Endothelial cell of umbilical vein (primary cell): ENCODE measurements around the gene ZNF511. TPM values are rescaled to one million over a fixed set of nuclear protein-coding genes. Genes with fewer than 3 reads are reported as not detected.

ENCODE experiments used
- BruUV-seq: library from RNA; stranded (reverse); fragments of 400-500 nt; replicated peaks from 2 replicates; lab custom pipeline; 2021; lab: Mats Ljungman, UMichigan
- CTCF ChIA-PET: fragments of 300-600, 350-600 bp; sonication (Branson Sonifier 250); formaldehyde crosslinking; loops from one replicate; lab custom pipeline; 2021; ENCODE audit warnings: antibody characterized with exemption, inconsistent platforms; lab: Charles Lee
- POLR2A ChIA-PET: fragments of 300-600, 350-600 bp; sonication (Branson Sonifier 250); formaldehyde crosslinking; loops from one replicate; lab custom pipeline; 2021; ENCODE audit warnings: antibody characterized with exemption, inconsistent platforms; lab: Charles Lee
- DNase-seq: peaks from one replicate; pipeline ENCODE4 v3.0.0-alpha.2; 2011; ENCODE audit warnings: low read depth, low spot score
- FAIRE-seq: peaks from 2 replicates; lab custom pipeline; 2011; peaks lifted over from hg19 to GRCh38; lab: Jason Lieb, UNC
- H2AFZ ChIP-seq: 2 replicates; pipeline ENCODE4 v1.6.0; 2012; ENCODE audit warnings: low read depth, low read length, control low read depth, inconsistent platforms
- H3K27ac ChIP-seq: 2 replicates; pipeline ENCODE4 v1.5.1; 2011; ENCODE audit warnings: low read depth, mild to moderate bottlenecking, control low read depth, low read length, moderate library complexity; ENCODE audit not compliant: insufficient read depth
- H3K27me3 ChIP-seq, 2 experiments: 2 replicates each; pipeline versions ENCODE4 v1.6.0 to v1.6.1; 2011; ENCODE audit warnings: low read length in 2 of 2, mixed read lengths in 1 of 2; ENCODE audit not compliant: control insufficient read depth in 2 of 2, insufficient read depth in 2 of 2
- H3K36me3 ChIP-seq, 2 experiments: 2 replicates in 1 of 2; 3 replicates in 1 of 2; pipeline ENCODE4 v1.5.1; 2011; ENCODE audit warnings: low read length in 2 of 2, mild to moderate bottlenecking in 1 of 2, moderate library complexity in 1 of 2; ENCODE audit not compliant: control insufficient read depth in 2 of 2, insufficient read depth in 2 of 2; ENCODE audit errors: extremely low read depth in 1 of 2
- H3K4me1 ChIP-seq: 3 replicates; pipeline ENCODE4 v1.5.1; 2011; ENCODE audit warnings: mild to moderate bottlenecking, low read length; ENCODE audit not compliant: control insufficient read depth, insufficient read depth; ENCODE audit errors: extremely low read depth
- H3K4me2 ChIP-seq: 2 replicates; pipeline ENCODE4 v1.6.1; 2011; ENCODE audit warnings: low read length, control low read depth, mixed read lengths; ENCODE audit not compliant: insufficient read depth
- H3K4me3 ChIP-seq, 3 experiments: fragments of 200-600 bp in 1 of 3; sonication (generic), shearing (Covaris generic) in 1 of 3; replicated peaks in 1 of 3; 2 replicates each; pipeline ENCODE4 v1.5.1; 2011 to 2016; ENCODE audit warnings: control low read depth in 3 of 3, low read length in 3 of 3, mild to moderate bottlenecking in 2 of 3, inconsistent platforms in 1 of 3, low read depth in 1 of 3, moderate library complexity in 1 of 3; ENCODE audit not compliant: insufficient read depth in 1 of 3
- H3K79me2 ChIP-seq: 2 replicates; pipeline ENCODE4 v1.6.0; 2012; ENCODE audit warnings: low read length, inconsistent platforms; ENCODE audit not compliant: control insufficient read depth, insufficient read depth
- H3K9ac ChIP-seq: replicated peaks from 2 replicates; pipeline ENCODE3; 2011; ENCODE audit warnings: low read length, control low read depth; ENCODE audit not compliant: insufficient read depth; ENCODE audit errors: extremely low read depth
- H3K9me1 ChIP-seq: replicated peaks from 3 replicates; pipeline ENCODE4 v1.6.0; 2011; ENCODE audit warnings: mild to moderate bottlenecking, low read length; ENCODE audit not compliant: control insufficient read depth, insufficient read depth; ENCODE audit errors: extremely low read depth
- H3K9me3 ChIP-seq: replicated peaks from 2 replicates; pipeline ENCODE4 v1.5.1; 2012; ENCODE audit warnings: low read length, inconsistent platforms; ENCODE audit not compliant: control insufficient read depth, insufficient read depth
- H4K20me1 ChIP-seq: replicated peaks from 2 replicates; pipeline ENCODE3; 2011; ENCODE audit warnings: mild to moderate bottlenecking, low read length; ENCODE audit not compliant: control insufficient read depth, insufficient read depth; ENCODE audit errors: extremely low read depth
- CTCF ChIP-seq, 2 donors: IDR thresholded peaks; 1 replicate in 1 of 2; 2 replicates in 1 of 2; pipeline ENCODE4 v1.5.1; 2011; ENCODE audit warnings: low read length in 2 of 2, mild to moderate bottlenecking in 2 of 2, moderate library complexity in 2 of 2, control low read depth in 1 of 2, inconsistent platforms in 1 of 2, low read depth in 1 of 2; ENCODE audit not compliant: insufficient read depth in 1 of 2; ENCODE audit errors: extremely low read depth in 1 of 2
- EZH2 ChIP-seq: IDR thresholded peaks from 2 replicates; pipeline ENCODE4 v1.6.1; 2012; ENCODE audit warnings: borderline replicate concordance, low read depth, mild to moderate bottlenecking, moderate library complexity, low read length, inconsistent platforms; ENCODE audit not compliant: severe bottlenecking
- FOS ChIP-seq: IDR thresholded peaks from 2 replicates; pipeline ENCODE4 v1.6.1; 2011; ENCODE audit warnings: mild to moderate bottlenecking, low read length, moderate library complexity, borderline replicate concordance; ENCODE audit not compliant: insufficient read depth
- GATA2 ChIP-seq: IDR thresholded peaks from 2 replicates; pipeline ENCODE4 v1.7.0; 2011; ENCODE audit warnings: low read depth, mild to moderate bottlenecking, moderate library complexity, mixed read lengths, low read length; ENCODE audit not compliant: insufficient read length, insufficient read depth
- JUN ChIP-seq: IDR thresholded peaks from 2 replicates; pipeline ENCODE4 v1.6.1; 2011; ENCODE audit warnings: borderline replicate concordance, low read depth; ENCODE audit not compliant: insufficient read length, insufficient read depth
- MYC ChIP-seq: IDR thresholded peaks from one replicate; pipeline ENCODE4 v1.6.1; 2011; ENCODE audit warnings: mild to moderate bottlenecking, low read depth, low read length
- POLR2A ChIP-seq: IDR thresholded peaks from 2 replicates; pipeline ENCODE4 v1.6.1; 2012; ENCODE audit warnings: low read depth, mild to moderate bottlenecking, control low read depth, low read length
- POLR2AphosphoS5 ChIP-seq: IDR thresholded peaks from 2 replicates; pipeline ENCODE4 v1.6.1; 2012; ENCODE audit warnings: low read depth, mild to moderate bottlenecking, control low read depth, low read length, moderate library complexity; ENCODE audit not compliant: insufficient read depth
- dilution Hi-C: fragments of 300-500 bp; cut with MboI; formaldehyde crosslinking; loops from one replicate; pipeline ENCODE4 v1.15.0; 2019; ENCODE audit warnings: low sequenced_read_pairs; ENCODE audit not compliant: extremely low pct_ligation_motif_present
- intact Hi-C: fragments of 100-400 bp; cut with micrococcal nuclease; formaldehyde crosslinking; loops from one replicate; pipeline ENCODE4 v1.10.0; 2022
- polyA plus RNA-seq, 4 experiments: library from polyadenylated mRNA; depleted of rRNA in 3 of 4; stranded (reverse) in 3 of 4; unstranded in 1 of 4; fragments of >200 nt; gene quantifications; 2 replicates each; pipeline versions ENCODE4 v1.2.1 to v1.2.3, GENCODE V29; 2011 to 2012; ENCODE audit warnings: missing spikeins in 1 of 4
- total RNA-seq: library from RNA; stranded (reverse); gene quantifications from 2 replicates; pipeline ENCODE4 v1.2.3, GENCODE V29; 2021
- TF ChIP-seq, protein P1 (sequence below): IDR thresholded peaks from 2 replicates; pipeline ENCODE4 v1.6.1; 2011; ENCODE audit not compliant: insufficient read depth, insufficient read length

ZNF511 gene
- total and polyA plus RNA-seq, 2 donors (not counting 3 experiments of a cell fraction or from before 2014, with no cell fraction given), result 25.6 to 37.9 TPM

- no peak for TF ChIP-seq MYC
- no peak for TF ChIP-seq CTCF (IDR thresholded peaks at IDR 0.05; ENCODE audit: extremely low read depth in 1 of 2, insufficient read depth in 1 of 2, low read depth in 1 of 2, low read length in 2 of 2)
- no peak for TF ChIP-seq GATA2
- TF ChIP-seq JUN, result no peak
- TF ChIP-seq POLR2AphosphoS5, result no peak
- no peak for TF ChIP-seq EZH2
- no peak for TF ChIP-seq POLR2A
- TF ChIP-seq, protein P1, sequence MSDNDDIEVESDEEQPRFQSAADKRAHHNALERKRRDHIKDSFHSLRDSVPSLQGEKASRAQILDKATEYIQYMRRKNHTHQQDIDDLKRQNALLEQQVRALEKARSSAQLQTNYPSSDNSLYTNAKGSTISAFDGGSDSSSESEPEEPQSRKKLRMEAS, result no peak
- no peak for TF ChIP-seq FOS
- H3K27ac ChIP-seq, result no peak overlapping the region
- no peaks in the 10 kb centered on the region for H3K4me1 ChIP-seq
- no peaks in the 10 kb centered on the region for H3K9me1 ChIP-seq
- no peaks in the 10 kb centered on the region for H4K20me1 ChIP-seq
- H3K4me3 ChIP-seq, result no peak overlapping the region
- H2AFZ ChIP-seq, result no peak overlapping the region
- FAIRE-seq (no peak), DNase-seq (no peak)
- POLR2A ChIA-PET, result no interaction called here
- BruUV-seq, result no TSS peak
- H3K79me2 ChIP-seq, result no peaks in the 10 kb centered on the region
- intact Hi-C loops, result no loop called here
- H3K27me3 ChIP-seq, result peaks cover 5 to 10% of the 10 kb centered on the region in 2 experiments
- no peak overlapping the region for H3K9ac ChIP-seq
- H3K9me3 ChIP-seq, result no peaks in the 10 kb centered on the region
- CTCF ChIA-PET, result interaction anchor here (1.0 to 1.5 kb wide), 3 partner anchors 14 to 315 kb away, joined by 3 to 6 read pairs (median 5); no protein-coding TSS in a partner anchor
- dilution Hi-C loops, result no loop called here
- no peak overlapping the region for H3K4me2 ChIP-seq
- peaks cover 0 to 18% of the 10 kb centered on the region in 2 experiments for H3K36me3 ChIP-seq
These were observed 30.6 kb upstream of the ZNF511 start for GRCh38 chr10:133277993-133278576.
